Stomach smooth muscle (tissue), 2 donors: Measurements from ENCODE around the gene AATK.
A peak's percentile ranks its signal among the peaks of the same experiment; 100 is the strongest.

Experiments used
- H3K27ac ChIP-seq: one replicate; pipeline ENCODE4 v1.7.0; 2013; ENCODE audit warnings: mild to moderate bottlenecking, low read length, inconsistent platforms
- H3K27me3 ChIP-seq, 2 donors: one replicate each; pipeline ENCODE4 v1.7.0; 2013; ENCODE audit warnings: low read length in 2 of 2; ENCODE audit not compliant: insufficient read depth in 2 of 2, control insufficient read depth in 1 of 2
- H3K36me3 ChIP-seq, 2 donors: one replicate each; pipeline ENCODE4 v1.7.0; 2013; ENCODE audit warnings: low read length in 2 of 2; ENCODE audit not compliant: control insufficient read depth in 2 of 2, insufficient read depth in 2 of 2
- H3K4me1 ChIP-seq: one replicate; pipeline ENCODE4 v1.7.0; 2013; ENCODE audit warnings: low read length; ENCODE audit not compliant: control insufficient read depth, insufficient read depth
- H3K4me3 ChIP-seq, 2 donors: one replicate each; pipeline ENCODE4 v1.7.0; 2013; ENCODE audit warnings: low read length in 2 of 2
- H3K9ac ChIP-seq, 2 donors: one replicate each; pipeline ENCODE4 v1.7.0; 2013; ENCODE audit warnings: low read length in 2 of 2, mild to moderate bottlenecking in 1 of 2
- H3K9me3 ChIP-seq, 2 donors: one replicate each; pipeline ENCODE4 v1.7.0; 2013; ENCODE audit warnings: low read length in 2 of 2; ENCODE audit not compliant: control insufficient read depth in 2 of 2
- donor health status: healthy.
- donor health status: Pancreatic carcinoma.

AATK gene

GRCh38 chr17:81106716-81107115 lies 59.3 kb downstream of the AATK start:
- H3K4me1 ChIP-seq = peaks cover 2% of the 10 kb centered on the region
- no peaks in the 10 kb centered on the region for H3K27me3 ChIP-seq
- H3K27ac ChIP-seq = no peak overlapping the region
- H3K4me3 ChIP-seq = no peak overlapping the region
- H3K9ac ChIP-seq = no peak overlapping the region
- H3K9me3 ChIP-seq = no peaks in the 10 kb centered on the region
- peaks cover 25 to 29% of the 10 kb centered on the region in 2 donors for H3K36me3 ChIP-seq

- H3K27ac ChIP-seq = no peak overlapping the region
- H3K36me3 ChIP-seq = peaks cover 33 to 41% of the 10 kb centered on the region in 2 donors
- no peaks in the 10 kb centered on the region for H3K27me3 ChIP-seq
- H3K4me3 ChIP-seq = no peak overlapping the region
- no peaks in the 10 kb centered on the region for H3K9me3 ChIP-seq
- H3K4me1 ChIP-seq = peaks cover 7% of the 10 kb centered on the region
- H3K9ac ChIP-seq = no peak overlapping the region
These were observed 62.6 kb downstream of the AATK start for GRCh38 chr17:81103379-81103778.

DNA sequence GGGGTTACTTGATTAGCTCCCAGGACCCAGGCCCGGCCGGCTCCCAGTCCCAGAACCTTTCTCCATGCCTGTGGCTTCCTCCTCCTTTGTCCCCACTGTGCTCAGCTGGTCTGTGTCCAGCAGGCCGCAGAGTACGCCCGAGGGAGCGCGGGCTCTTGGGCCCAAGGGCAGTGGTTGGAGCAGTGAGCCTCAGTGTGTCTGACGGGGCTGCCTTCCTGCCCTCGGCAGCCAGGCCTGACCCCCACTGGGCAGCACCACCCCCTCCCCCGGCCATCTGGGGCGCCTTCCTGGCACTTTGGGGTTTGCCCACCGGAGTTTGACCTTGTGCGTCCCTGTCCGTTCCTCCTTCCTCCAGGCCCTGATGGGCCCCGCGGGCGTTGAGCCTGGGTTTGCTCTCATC lies 63.2 kb downstream of the AATK start:
- no peak overlapping the region for H3K27ac ChIP-seq
- H3K36me3 ChIP-seq = peaks cover 33 to 37% of the 10 kb centered on the region in 2 donors
- peaks cover 12% of the 10 kb centered on the region for H3K4me1 ChIP-seq
- H3K27me3 ChIP-seq = no peaks in the 10 kb centered on the region
- H3K9ac ChIP-seq = no peak overlapping the region
- H3K4me3 ChIP-seq = no peak overlapping the region
- H3K9me3 ChIP-seq = no peaks in the 10 kb centered on the region

DNA sequence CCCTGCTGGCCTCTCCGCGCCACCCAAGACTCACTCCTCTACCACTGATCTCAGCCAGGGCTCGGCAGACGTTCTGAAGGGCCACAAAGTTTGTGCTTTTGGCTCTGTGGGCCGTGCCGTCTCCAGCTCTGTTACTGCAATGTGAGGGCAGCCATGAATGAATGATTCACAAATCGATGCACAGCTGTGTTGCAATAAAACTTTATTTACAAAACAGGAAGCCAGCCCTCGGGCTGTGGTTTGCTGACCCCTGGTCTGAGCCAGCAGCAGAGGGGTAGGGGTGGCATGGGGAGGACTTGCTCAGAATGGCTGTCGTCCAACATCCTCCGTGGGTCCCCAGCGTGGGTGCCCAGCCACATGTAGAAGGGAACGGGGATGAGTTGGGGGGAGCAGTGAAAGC lies 63.7 kb downstream of the AATK start:
- peaks cover 17% of the 10 kb centered on the region for H3K4me1 ChIP-seq
- H3K27ac ChIP-seq = no peak overlapping the region
- H3K4me3 ChIP-seq = no peak overlapping the region
- peaks cover 33 to 37% of the 10 kb centered on the region in 2 donors for H3K36me3 ChIP-seq
- H3K9me3 ChIP-seq = no peaks in the 10 kb centered on the region
- no peaks in the 10 kb centered on the region for H3K27me3 ChIP-seq
- H3K9ac ChIP-seq = no peak overlapping the region

DNA sequence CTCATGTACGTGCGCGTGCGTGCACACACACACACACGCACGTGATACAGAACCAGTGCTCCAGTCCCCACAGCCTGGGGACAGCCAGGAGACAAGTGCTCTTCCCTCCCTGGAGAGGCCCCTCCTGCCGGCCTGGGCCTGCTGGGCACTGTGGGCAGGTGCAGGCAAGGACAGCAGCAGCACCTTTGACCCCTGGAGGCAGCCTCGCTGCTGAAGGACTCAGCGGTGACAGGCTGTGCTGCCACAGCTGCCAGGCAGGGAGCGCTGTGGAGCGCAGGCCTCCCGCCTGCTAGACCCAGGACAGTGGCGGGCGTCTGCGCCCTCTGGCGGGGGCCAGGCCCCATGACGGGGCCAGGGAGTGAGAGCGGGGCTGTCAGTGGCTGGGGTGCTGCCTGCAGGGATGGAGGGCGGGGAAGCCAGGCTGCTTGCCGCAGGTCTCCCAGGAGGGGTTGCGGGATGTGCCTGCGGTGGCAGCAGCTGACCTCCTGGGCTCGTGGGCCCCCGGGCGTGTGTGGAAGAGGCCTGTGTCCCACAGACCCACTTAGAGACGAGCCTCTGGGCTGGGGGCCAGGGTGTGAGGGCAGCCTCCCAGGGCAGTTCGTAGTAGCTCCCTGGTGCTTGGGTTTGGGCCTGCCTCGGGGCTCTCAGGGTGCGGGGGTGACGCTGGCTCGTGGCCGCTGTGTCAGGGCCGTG lies 64.3 kb downstream of the AATK start:
- Histone ChIP-seq H3K27ac (no peak overlapping the region), H3K9ac (no peak overlapping the region), H3K9me3 (no peaks in the 10 kb centered on the region), H3K36me3 (peaks cover 31 to 33% of the 10 kb centered on the region in 2 donors), H3K27me3 (no peaks in the 10 kb centered on the region), H3K4me1 (peaks cover 23% of the 10 kb centered on the region), H3K4me3 (no peak overlapping the region)

DNA sequence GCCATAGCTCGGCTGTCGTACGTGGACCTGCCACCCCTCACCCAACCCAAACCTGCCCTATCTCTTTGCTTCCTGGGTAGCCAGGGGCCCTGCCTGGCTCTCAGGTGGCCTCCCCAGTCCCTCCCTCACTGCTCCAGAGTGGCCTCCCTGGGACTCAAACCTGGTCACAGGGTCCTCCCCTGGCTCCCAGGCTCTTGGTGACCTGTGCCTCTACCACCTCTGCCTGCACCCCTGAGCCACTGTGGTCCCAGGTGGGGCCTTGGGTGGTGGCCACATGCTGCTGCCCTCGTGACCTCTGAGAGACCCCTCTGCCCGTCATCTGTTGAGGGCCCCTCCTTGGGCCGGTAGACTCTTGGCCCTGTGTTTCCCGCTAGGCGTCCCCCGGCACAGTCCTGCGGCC lies 65.4 kb downstream of the AATK start:
- H3K4me3 ChIP-seq = no peak overlapping the region
- peaks cover 27 to 29% of the 10 kb centered on the region in 2 donors for H3K36me3 ChIP-seq
- peaks cover 33% of the 10 kb centered on the region for H3K4me1 ChIP-seq
- H3K9ac ChIP-seq = no peak overlapping the region
- H3K27ac ChIP-seq = no peak overlapping the region
- H3K9me3 ChIP-seq = no peaks in the 10 kb centered on the region
- no peaks in the 10 kb centered on the region for H3K27me3 ChIP-seq

- H3K4me1 ChIP-seq = peaks cover 41% of the 10 kb centered on the region
- no peak overlapping the region for H3K27ac ChIP-seq
- no peak overlapping the region for H3K4me3 ChIP-seq
- no peak overlapping the region for H3K9ac ChIP-seq
- H3K9me3 ChIP-seq = no peaks in the 10 kb centered on the region
- peaks cover 21 to 27% of the 10 kb centered on the region in 2 donors for H3K36me3 ChIP-seq
- no peaks in the 10 kb centered on the region for H3K27me3 ChIP-seq
These were observed 66.1 kb downstream of the AATK start for GRCh38 chr17:81099888-81100287.

GRCh38 chr17:81097943-81098308 lies 68.1 kb downstream of the AATK start:
- no peaks in the 10 kb centered on the region for H3K9me3 ChIP-seq
- H3K4me1 ChIP-seq = peaks cover 58% of the 10 kb centered on the region
- H3K27ac ChIP-seq = peak overlapping the region; percentile 81
- H3K27me3 ChIP-seq = no peaks in the 10 kb centered on the region
- H3K4me3 ChIP-seq = no peak overlapping the region
- H3K36me3 ChIP-seq = peaks cover 15% of the 10 kb centered on the region in 2 donors
- peak overlapping the region; percentile 59 to 73 for H3K9ac ChIP-seq

GRCh38 chr17:81097134-81097942 lies 68.7 kb downstream of the AATK start:
- Histone ChIP-seq H3K4me3 (peak overlapping the region; percentile 29 to 55), H3K27me3 (no peaks in the 10 kb centered on the region), H3K36me3 (peaks cover 15% of the 10 kb centered on the region in 2 donors), H3K27ac (peak overlapping the region; percentile 81), H3K4me1 (peaks cover 58% of the 10 kb centered on the region), H3K9ac (peak overlapping the region; percentile 59 to 73), H3K9me3 (no peaks in the 10 kb centered on the region)

DNA sequence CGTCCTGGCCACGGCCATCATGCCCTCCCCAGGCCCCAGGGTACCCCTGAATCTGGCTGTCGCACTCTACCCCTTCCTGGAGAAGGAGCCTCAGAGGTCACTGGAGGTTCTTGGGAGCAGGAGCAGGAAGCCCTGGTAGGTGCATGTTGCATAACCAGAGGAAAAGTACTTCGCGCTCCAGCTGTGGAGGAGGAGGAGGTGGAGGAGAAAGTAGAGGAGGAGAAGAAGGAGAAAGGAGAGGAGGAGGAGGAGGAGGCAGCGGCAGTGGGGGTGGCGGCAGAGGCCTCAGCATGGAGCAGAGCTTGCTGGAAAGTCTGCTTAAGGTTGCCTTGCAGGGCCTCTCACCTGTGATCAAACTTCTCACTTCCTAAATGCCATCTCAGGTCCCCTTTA lies 69.3 kb downstream of the AATK start:
- no peaks in the 10 kb centered on the region for H3K27me3 ChIP-seq
- peak overlapping the region in 1 of 2 donors; percentile 55 for H3K4me3 ChIP-seq
- H3K27ac ChIP-seq = peak overlapping the region; percentile 81
- peaks cover 15% of the 10 kb centered on the region in 2 donors for H3K36me3 ChIP-seq
- no peaks in the 10 kb centered on the region for H3K9me3 ChIP-seq
- H3K9ac ChIP-seq = peak overlapping the region in 1 of 2 donors; percentile 27
- H3K4me1 ChIP-seq = peaks cover 56% of the 10 kb centered on the region

DNA sequence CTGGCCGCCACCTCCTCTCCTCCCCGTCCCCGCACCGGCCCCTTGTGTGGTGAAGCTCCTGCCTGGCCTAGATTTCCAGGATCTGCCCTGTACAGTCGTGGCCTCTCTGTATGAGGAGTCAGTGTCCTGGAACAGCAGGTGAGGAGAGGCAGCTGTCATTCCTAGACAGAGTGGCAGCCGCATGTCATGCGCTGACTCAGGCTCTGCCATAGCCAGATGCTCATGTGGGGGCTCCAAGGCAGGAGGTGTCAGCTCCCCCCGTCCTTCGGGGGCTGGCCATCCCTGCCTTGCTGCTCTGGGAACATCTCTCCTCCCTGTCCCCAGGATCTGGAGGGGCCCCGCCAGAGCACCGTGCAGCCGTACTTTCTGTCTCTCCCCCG lies 70.6 kb downstream of the AATK start:
- H3K36me3 ChIP-seq = peaks cover 4 to 5% of the 10 kb centered on the region in 2 donors
- peak overlapping the region; percentile 49 to 58 for H3K9ac ChIP-seq
- H3K4me1 ChIP-seq = peaks cover 56% of the 10 kb centered on the region
- H3K27me3 ChIP-seq = no peaks in the 10 kb centered on the region
- H3K4me3 ChIP-seq = peak overlapping the region; percentile 35 to 36
- peak overlapping the region; percentile 81 for H3K27ac ChIP-seq
- H3K9me3 ChIP-seq = no peaks in the 10 kb centered on the region
